ENCODE results near the gene CFDP1.

CFDP1 gene

DNA sequence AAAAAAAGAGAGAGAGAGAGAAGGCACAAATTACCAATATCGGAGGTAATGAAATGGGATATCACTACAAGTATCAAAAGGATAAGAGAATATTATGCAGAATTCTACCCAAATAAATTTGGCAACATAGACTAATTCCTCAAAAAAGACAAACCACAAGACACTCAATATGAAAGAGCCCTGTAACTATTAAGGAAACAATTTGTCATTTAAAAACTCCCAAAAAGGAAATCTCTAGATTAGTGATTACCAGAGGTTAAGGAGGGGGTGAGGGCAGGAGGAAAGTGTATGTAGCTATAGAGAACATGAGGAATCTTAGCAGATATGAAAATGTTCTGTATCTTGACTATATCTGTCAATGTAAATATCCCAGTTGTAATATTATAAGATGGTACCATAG is 54.0 kb downstream of the CFDP1 start:
- no peak for DNase-seq (ENCODE audit: low read depth, low spot score)
- peak overlapping the region; percentile 91 for H3K27ac ChIP-seq

DNA sequence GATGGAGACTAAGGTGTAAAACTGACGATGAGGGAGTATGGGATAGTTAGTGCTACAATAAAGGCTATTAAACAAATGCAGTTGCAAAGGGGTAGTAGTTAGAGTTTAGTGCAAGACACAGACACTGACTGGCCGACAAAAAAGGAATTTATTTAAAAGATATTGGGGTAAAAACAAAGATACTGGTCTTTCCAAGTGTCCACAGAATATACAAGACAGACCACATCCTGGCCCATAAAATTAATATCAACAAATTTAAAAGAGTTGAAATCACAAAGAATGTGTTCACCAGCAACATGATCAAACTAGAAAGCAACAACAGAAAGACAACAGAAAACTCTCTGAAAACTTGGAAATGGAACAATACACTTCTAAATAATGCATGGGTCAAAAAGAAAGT is 54.7 kb downstream of the CFDP1 start:
- peak overlapping the region; percentile 91 for H3K27ac ChIP-seq
- DNase-seq (ENCODE audit: low read depth, low spot score) = no peak

DNA sequence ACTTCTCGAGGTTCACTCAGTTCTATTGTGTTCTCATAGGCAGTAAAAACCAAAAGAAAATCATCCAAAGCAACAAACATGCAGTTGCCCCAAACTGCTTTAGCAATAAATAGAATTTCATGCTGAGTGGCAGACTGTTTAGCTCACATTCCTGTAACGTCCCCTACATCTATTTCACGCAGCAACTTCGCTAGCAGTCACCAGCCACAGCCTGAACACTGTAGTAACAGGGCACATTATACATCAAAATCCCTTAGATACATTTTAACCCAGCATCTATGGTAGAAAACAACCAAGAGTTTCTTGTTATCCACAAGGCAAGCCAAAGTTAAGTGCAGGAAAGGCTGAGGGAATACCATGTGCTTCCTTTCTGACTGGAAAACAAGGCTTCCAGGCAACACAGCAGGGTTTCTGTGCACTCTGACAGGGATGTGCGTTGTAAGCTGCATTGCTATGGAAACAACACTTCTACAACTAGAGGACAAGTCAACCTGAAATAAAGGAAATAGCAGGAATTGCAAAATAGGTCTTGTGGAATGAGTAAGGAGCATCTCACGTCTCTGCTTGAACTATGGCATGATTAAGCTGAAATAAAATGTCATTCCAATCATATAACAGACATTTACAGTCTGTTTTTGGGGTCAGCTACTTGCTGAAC is 55.4 kb downstream of the CFDP1 start:
- DNase-seq (ENCODE audit: low read depth, low spot score) = peak; percentile 91
- peak overlapping the region; percentile 91 for H3K27ac ChIP-seq

DNA sequence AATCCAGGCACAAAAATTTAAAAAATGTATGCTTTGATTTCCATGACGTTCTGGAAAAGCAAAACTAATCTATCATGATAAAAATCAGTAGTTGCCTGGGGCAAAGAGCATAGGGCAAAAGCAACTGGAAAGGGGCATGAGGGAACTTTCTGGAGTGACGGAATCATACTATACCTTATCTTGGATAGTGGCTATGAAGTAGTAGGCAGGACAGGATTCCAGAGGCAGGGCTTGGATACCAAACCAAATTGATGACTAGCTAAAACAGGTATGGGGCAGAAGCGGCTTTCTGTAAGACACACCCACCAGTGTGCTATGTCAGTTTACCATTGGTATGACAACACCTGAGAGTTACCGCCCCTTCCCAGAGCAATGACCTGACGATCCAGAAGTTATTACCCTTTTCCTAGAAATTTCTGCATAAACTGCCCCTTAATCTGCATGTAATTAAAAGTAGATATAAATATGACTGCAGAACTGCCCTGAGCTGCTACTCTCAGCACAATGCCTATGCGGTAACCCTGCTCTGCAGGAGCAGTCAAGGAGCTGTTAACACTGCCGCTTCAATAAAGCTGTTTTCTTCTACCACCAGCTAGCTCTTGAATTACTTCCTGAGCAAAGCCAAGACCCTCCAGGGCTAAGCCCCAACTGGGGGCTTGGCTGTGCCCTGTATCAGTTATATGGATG is 56.7 kb downstream of the CFDP1 start:
- DNase-seq (ENCODE audit: low read depth, low spot score) = peak; percentile 64
- H3K27ac ChIP-seq = peak overlapping the region; percentile 91

DNA sequence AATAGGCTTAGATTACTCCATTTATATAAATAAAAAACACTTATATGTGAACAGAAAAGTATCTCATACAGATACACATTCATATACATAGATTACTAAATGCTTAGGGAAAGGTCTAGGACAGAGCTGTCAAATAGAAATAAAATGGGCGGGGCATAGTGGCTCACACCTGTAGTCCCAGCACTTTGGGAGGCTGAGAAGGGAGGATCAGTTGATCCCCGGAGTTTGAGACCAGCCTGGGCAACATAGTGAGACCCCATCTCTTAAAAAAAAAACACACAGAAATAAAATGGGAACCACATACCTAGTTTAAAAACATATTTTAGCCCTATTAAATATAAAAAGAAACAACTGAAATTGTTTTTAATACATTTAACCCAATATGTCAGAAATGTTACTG is 58.9 kb downstream of the CFDP1 start:
- DNase-seq (ENCODE audit: low read depth, low spot score) = no peak
- no peak overlapping the region for H3K27ac ChIP-seq

DNA sequence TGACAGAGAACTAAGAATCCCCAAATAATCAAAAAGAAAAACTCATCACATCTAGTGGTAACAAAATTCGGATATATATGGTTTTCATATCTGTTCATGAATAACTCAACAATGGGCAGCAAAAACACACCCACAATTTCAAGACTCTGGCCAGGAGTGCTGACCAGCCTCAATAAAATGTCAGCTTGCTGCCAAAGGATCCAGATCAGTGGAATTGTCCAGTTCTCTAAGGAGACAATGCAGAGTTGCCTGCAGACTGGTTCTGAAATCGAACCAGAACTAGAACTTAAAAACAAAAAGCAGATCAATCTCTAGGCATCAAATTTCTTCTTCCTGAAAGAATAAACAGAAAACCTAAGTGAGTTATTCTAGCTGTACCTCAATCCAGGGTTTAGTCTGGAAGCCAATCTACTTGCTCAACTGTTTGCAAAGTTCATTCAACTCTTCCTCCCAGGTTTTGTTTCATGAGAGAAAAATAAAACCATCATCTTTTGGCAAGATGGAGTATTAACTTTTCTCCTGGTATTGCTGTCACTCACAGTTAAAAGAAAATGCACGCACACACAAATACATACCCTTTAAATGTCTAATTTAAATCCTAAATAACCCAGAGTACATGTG is 61.0 kb downstream of the CFDP1 start:
- DNase-seq (ENCODE audit: low read depth, low spot score) = no peak
- H3K27ac ChIP-seq = no peak overlapping the region

DNA sequence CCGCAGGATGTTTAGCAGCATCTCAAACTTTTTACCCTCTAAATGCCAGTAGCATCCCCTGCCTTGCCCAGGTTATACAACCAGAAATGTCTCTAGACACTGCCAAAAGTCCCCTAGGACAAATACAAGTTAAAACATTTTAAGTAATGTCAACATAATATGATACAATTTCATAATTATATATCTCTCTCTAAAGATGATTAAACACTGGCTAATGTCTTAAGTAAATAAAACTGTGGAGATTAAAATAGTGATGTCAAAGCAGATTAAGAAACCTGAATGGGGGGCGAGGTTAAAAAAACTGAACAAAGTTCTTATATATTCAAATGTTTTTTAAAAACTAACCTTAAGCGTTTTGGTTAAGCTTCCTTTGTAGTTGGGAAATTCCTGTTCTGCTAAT is 62.1 kb downstream of the CFDP1 start:
- DNase-seq (ENCODE audit: low read depth, low spot score) = no peak
- H3K27ac ChIP-seq = peak overlapping the region; percentile 26

DNA sequence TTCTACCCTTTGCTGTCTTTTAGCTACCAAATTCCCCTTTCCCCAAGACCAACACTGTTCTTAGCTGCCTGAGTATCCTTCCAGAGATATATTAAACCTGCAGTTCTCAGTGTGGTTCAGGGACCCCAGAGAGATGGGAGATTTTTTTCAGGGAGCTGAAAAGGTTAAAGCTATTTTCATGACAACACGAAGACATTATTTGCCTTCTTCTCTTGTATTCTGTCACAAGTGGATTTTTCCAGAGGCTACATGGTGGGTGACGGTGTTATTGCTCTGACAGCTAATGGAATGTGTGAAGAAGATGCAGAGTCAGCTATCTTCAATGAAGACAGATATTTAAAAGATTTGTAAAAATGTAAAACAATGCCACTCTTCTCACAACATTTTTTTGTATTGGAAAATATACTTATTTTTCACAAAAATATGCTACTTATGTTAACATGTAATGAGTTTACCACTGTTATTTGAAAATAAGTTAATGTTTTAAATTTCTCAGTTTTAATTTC is 69.0 kb downstream of the CFDP1 start:
- no peak for DNase-seq (ENCODE audit: low read depth, low spot score)
- no peak overlapping the region for H3K27ac ChIP-seq

DNA sequence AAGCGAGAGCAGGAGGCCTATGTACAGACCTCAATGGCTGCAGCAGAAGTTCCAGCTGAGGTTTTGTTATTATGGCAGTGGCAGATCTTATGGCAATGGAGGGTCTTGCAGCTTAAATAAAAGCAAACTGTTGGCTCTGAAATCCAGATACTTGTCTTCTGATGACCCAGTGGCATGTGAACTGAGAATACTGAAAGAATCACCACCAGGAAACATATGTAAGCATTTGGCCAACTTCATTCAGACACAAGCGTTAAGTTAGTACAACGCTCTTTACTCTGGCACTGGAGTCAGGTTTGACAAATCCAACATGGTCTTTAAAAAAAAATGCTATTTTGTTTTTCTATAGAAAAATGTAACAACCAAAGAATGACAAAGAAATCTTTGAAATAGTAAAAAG is 70.5 kb downstream of the CFDP1 start:
- no peak for DNase-seq (ENCODE audit: low read depth, low spot score)
- no peak overlapping the region for H3K27ac ChIP-seq

DNA sequence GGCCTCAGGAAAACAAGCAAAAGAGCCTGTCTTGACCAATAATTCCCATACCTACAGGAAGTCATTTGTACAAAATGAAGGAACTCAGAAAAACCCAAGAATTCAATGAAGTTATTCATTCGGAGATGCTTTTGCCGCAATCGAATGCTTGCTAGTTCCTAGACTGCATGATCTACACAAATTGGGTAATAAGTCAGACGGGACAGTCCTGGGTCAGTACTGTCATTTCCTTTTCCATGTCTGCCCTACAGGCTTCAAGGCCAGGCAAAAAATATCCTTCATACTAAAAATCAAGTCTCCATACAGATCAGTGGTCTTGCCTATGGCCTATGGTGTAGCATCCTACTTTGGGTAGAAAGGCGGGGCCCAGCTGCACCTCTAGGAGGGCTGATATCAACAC is 71.4 kb downstream of the CFDP1 start:
- no peak overlapping the region for H3K27ac ChIP-seq
- DNase-seq (ENCODE audit: low read depth, low spot score) = no peak

DNA sequence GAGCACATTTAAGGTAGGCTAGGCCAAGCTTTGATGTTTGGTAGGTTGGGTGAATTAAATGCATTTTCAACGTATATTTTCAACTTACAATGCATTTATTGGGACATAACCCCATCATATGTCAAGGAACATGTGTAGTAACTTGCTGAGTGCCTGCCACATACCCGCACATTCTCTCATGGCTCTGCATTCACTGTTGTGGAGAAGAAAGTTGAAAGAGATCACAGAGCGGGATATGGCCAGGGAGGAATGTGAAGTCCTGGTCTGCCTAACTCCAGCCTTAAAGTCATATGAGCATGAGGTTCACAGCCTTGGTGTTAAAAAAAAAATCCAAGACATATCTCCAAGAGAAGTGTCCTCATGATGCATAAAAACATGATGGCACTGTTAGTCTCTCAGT is 79.1 kb downstream of the CFDP1 start:
- no peak overlapping the region for H3K27ac ChIP-seq
- DNase-seq (ENCODE audit: low read depth, low spot score) = no peak

DNA sequence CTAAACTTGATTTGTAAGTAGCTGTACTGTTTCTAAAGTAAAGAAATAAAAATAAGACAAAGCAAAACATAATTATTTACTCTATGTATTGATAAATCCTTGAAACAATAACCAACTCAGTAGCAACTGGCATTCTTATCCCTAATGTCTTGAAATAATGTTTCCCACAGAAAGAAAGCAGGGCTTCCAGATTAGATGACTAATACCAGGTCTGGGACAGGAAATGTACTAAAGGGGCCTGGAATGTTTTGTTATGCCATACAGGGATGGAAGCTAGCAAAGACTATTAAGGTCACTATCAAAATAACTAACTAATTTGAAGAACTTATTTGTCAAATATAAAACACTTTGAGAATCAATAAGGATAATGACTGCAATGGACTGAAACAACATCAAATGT is 82.1 kb downstream of the CFDP1 start:
- no peak for DNase-seq (ENCODE audit: low read depth, low spot score)
- peak overlapping the region; percentile 45 for H3K27ac ChIP-seq

DNA sequence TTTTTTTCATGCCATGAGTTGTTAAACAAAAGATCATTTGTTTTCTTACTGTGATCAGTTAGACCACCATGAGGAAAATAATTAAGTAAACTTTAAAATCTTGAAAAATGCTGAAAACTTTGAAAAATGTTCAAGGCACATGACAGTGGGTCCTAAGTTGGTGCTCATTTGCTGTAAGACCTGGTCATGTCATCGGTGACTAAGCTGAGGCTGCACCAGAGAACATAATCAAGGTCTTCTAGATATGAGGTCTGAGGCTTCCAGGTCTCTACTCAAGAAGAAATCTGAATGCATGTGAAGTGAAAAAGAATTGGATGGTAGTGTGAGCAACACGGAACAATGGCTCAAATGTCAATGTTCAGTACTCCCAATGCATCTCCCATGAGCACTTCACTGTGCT is 87.6 kb downstream of the CFDP1 start:
- no peak for DNase-seq (ENCODE audit: low read depth, low spot score)

DNA sequence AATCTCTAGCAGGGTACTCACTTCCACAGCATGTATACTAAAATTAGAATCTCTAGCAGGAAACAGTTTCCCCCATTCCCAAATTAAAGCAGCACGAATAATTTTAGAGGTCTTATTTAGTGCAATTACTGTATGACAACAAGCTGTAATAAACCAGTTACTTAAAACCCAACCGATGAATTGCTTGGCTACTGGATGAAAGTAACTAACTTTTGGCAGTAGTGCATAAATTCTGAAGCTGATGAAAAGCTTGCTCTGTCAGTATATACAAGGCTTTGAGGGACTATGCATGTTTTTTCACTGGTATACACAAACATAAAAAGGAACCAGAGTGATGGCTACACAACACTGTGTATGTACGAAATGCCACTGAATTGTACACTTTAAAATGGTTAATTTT is 89.4 kb downstream of the CFDP1 start:
- DNase-seq (ENCODE audit: low read depth, low spot score) = no peak
- H3K27ac ChIP-seq = no peak overlapping the region

More for the DNA sequence above, 87.6 kb downstream of the CFDP1 start:
- no peak overlapping the region for H3K27ac ChIP-seq

DNA sequence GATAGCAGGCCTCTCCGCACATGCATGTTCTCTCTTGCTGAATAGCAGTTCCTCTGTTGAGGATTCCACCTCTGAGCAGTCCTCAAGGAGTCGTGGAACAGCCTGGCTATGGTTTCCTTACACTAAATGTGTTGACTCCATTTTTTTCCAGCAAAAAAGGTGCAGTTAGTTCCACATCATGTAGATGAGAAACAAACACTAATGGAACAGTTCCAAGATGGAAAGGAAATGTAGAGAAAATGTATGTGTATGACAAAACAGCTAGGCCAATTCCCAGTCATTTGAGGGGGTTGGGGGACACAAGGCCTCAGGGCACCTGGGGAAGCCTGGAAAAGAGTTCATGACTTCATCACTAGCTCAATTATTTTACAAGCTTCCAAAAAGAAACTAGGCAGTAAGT is 90.0 kb downstream of the CFDP1 start:
- no peak for DNase-seq (ENCODE audit: low read depth, low spot score)
- H3K27ac ChIP-seq = peak overlapping the region; percentile 13

DNA sequence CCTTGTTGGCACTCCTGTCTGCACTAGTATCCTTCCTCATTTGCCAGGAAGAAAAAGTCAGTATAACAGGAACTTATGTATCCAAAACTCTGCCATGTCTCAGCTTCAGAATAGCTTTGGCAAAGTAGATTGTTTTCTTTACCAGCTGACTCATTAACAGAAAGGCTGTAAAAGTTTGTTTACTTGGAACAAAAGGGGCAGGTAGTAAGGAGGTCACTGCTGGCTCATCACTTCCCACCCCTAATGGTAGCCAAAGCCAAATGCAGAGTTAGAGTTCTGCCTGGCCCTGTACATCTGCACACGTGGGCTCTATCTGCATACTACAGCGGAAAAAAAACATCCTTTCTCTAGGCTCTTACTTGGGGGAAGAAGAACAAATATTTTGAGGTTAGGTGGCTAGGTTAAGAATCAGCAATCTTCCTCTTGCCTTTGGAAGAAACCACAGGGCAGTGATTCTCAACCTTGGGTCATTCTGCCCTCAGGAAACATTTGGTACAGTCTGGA is 90.9 kb downstream of the CFDP1 start:
- peak overlapping the region; percentile 13 for H3K27ac ChIP-seq
- DNase-seq (ENCODE audit: low read depth, low spot score) = peak; percentile 60

DNA sequence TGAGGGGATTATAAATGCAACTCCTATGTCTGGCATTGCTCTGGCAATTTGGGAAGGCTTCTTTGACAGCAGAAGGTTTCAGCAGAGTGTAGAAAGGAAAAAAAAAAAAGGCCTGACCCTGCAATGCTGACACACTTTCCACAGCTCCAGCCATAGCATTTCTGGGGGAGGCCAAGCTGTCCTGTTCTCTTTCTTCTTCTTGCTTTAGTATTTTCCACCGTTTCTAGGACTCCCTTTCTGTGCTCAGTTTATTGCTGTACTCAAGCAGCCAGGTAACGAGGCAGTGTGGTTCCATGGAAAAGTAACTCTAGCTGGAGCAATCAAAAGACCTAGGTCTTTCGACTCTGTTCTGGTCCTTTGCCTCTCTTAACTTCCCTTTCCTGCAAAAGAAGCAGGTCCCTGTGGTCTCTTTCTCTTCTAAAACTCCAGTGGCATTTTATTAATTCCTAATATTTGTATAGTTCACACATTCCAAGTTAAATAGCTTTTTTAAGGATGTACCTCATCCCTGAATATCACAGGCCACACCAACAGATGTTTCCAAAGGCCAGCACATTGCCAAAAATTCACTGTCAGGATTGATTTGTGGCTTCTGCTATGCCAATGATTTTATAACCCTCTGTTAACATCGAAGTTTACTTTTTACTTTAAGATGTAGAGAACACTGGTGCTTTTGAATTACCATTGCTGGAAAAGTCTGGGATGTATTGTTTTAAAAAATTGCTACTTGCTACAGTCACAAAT is 91.6 kb downstream of the CFDP1 start:
- DNase-seq (ENCODE audit: low read depth, low spot score) = no peak
- peak overlapping the region; percentile 13 for H3K27ac ChIP-seq

DNA sequence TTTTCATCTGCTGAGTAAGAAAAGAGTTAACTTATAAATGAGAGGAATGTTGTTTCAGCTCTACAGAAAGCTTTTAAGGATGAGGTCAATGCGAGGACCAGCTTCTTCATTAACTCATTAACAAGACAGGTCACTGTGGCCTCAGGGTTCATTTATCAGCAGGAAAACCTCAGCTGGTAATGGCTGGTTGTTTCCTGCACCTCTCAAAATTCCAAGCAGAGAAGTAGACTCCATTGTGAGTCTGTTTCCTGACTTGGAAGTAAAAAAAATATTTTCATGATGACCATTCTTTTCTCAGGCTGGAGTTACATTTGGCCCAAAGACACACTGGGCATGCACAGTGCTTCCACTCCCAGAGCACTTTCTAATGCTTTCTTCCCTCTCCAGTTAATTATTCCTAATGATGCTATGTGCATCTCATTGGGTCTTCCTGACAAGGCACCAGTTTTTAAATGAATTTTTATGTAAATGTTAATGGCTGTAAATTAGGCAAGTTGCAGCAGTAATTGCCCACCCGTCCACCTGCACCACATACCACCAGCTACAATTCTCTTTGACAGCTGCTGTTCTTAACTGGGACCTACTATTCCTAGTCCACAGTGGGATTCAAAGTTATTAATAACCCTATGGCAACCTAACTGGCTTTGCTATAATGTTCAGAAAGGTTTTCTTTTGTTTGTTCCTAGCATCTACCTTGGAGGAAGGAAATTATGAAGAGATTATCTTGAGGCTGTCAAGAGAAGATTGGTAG is 92.4 kb downstream of the CFDP1 start:
- no peak for DNase-seq (ENCODE audit: low read depth, low spot score)

DNA sequence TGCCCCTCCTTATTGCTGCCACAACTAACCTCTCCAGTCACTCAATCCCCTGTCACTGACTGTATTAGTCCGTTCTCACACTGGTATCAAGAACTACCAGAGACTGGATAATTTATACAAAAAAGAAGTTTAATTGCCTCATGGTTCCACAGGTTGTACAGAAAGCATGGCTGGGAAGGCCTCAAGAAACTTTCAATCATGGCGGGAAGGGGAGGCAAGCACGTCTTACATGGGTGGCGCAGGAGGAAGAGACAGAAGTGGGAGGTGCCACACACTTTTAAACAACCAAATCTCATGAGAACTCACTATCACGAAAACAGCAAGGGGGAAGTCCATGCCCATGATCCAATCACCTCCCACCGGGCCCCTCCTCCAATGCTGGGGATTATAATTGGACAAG is 95.9 kb downstream of the CFDP1 start:
- H3K27ac ChIP-seq = no peak overlapping the region
- DNase-seq (ENCODE audit: low read depth, low spot score) = no peak

More for the DNA sequence above, 92.4 kb downstream of the CFDP1 start:
- H3K27ac ChIP-seq = no peak overlapping the region

DNA sequence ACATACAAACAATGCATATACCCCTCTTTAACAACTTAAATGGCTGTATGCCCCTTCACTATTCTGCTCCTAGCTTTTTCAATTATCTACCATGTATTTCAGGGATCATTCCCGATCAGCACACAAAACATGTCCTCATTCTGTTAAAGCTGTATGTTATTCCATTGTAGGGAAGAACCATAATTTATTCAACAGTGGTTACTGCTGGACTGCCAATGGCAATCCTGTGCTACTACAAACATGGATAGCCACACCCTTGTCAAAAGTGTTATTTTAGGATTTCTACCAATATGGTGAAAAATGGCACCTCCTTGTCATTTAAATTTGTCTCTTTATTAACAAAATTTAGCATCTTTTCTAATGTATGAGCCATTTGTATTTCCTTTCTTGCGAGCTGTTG is 96.8 kb downstream of the CFDP1 start:
- H3K27ac ChIP-seq = no peak overlapping the region

More for the DNA sequence above, 96.8 kb downstream of the CFDP1 start:
- no peak for DNase-seq (ENCODE audit: low read depth, low spot score)
